HG03045 (cell line): ENCODE data around the gene SERF2.
"Not testable (repeated sequence)": the region's sequence is repeated elsewhere in the genome, so short reads cannot be mapped to it uniquely, and the experiment has no call there.

Source experiments
- ATAC-seq: cut with Tn5 transposase; IDR thresholded peaks from one replicate; pipeline ENCODE4 v1.9.1; 2021; ENCODE audit warnings: mild to moderate bottlenecking, moderate library complexity; ENCODE audit not compliant: unreplicated experiment

The SERF2 gene

GRCh38 chr15:43826508-43827341 lies 34.6 kb downstream of the SERF2 start, which contains the start of gene WDR76:
TSS of gene WDR76 (plus strand) at chr15:43827002. CDS start at chr15:43827033, 31 bp downstream.
- peak; percentile 66 for ATAC-seq

- ATAC-seq = no peak
Measured at GRCh38 chr15:43828061-43828657, 36.0 kb downstream of the SERF2 start.

GRCh38 chr15:43829951-43830540 lies 37.9 kb downstream of the SERF2 start:
- ATAC-seq = not testable (repeated sequence)

GRCh38 chr15:43830691-43831275 lies 38.7 kb downstream of the SERF2 start:
- not testable (repeated sequence) for ATAC-seq

DNA sequence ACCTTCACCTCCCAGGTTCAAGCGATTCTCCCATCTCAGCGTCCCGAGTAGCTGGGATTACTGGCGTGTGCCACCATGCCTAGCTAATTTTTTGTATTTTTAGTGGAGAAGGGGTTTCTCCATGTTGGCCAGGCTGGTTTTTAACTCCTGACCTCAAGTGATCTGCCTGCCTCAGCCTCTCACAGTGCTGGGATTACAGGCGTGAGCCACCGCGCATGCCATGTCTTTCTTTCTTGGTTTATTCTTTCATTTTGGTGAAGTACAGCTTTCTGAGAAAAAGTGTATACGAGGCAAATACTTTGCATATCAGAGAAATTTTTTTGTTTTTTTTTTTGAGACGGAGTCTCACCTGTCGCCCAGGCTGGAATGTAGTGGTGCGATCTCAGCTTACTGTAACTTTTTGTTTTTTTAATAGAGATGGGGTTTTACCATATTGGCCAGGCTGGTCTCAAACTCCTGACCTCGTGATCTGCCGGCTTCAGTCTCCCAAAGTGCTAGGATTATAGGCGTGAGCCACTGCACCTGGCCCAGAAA lies 39.5 kb downstream of the SERF2 start:
- ATAC-seq = not testable (repeated sequence)

DNA sequence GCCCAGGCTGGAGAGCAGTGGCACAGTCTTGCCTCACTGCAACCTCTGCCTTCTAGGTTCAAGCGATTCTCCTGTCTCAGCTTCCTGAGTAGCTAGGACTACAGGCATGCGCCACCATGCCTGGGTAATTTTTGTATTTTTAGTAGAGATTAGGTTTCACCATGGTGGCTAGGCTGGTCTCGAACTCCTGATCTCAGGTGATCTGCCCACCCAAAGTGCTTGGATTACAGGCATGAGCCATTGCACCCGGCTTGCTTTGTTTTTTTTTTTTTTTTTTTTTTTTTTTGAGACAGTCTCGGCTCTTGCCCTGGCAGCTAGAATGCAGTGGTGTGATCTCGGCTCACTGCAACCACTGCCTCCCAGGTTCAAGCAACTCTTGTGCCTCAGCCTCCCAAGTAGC lies 40.4 kb downstream of the SERF2 start:
- ATAC-seq = not testable (repeated sequence)

GRCh38 chr15:43845421-43845820 lies 53.3 kb downstream of the SERF2 start:
- no peak for ATAC-seq
